NCI-H748 treated with DMSO at 0.1 percent for 48 hours (cell line): Measurements from ENCODE around the gene RASL11A.
"Not testable (repeated sequence)": the region's sequence is repeated elsewhere in the genome, so short reads cannot be mapped to it uniquely, and the experiment has no call there.

ENCODE experiments used
- DNase-seq: peaks from one replicate; lab custom pipeline; 2025; lab: John Stamatoyannopoulos, UW

RASL11A gene

DNA sequence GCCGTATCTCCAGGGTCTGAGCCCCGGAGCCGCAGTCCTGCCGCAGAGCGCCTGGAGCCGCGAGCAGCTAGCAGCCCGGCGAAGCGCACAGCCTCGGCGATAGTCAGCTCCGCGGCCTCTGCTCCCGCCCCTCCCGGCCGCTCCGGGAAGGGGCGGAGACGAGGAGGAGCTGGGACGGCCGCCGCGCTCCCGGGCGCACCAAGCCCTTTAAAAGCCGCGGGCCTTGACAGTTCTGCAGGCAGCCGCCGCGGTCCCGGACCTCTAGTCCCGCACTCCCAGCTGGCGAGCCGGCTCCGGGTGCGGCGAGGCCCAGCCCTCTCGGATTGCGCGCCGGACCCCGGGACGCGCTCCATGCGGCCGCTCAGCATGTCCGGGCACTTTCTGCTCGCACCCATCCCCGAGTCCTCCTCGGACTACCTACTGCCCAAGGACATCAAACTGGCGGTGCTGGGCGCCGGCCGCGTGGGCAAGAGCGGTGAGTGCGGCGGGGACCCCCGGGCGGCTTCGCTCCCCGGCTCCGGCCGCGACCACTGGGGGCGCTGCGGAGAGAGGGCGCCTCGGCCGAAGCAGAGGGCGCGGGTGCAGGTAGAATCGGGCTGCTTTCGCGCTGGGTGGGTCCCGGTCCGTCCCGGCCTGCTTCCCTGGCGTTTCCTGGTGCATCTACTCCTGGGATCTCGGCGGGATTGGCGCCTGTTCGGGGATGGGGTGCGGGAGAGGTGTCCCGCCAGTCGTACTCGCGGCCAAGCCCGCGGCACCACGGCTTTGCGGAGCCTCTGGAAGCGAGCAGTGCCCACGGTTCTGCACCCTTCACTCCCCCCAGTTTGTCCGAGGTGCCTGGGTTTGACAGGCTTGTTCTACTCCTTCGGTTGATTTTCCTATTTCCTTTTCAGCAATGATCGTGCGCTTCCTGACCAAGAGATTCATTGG is at the start of gene RASL11A:
Gene RASL11A (plus strand): TSS at position 237 of the 927 bp plus-strand sequence. CDS start 115 bp downstream, at position 352.
- peak; percentile 79 for DNase-seq

DNA sequence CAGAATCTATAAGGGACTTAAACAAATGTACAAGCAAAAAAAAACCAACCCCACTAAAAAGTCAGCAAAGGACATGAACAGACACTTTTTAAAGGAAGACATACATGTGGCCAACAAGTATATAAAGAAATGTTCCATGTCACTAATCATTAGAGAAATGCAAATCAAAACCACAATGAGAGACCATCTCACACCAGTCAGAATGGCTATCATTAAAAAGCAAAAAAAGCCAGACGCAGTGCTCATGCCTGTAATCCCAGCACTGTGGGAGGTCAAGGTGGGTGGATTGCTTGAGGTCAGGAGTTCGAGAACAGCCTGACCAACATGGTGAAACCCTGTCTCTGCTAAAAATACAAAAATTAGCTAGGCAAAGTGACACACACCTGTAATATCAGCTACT is 48.5 kb upstream of the RASL11A start:
- DNase-seq, result not testable (repeated sequence)

- DNase-seq, result no peak
Observed at GRCh38 chr13:27226991-27227390, 43.6 kb upstream of the RASL11A start.

GRCh38 chr13:27228131-27228530 is 42.5 kb upstream of the RASL11A start:
- no peak for DNase-seq

DNA sequence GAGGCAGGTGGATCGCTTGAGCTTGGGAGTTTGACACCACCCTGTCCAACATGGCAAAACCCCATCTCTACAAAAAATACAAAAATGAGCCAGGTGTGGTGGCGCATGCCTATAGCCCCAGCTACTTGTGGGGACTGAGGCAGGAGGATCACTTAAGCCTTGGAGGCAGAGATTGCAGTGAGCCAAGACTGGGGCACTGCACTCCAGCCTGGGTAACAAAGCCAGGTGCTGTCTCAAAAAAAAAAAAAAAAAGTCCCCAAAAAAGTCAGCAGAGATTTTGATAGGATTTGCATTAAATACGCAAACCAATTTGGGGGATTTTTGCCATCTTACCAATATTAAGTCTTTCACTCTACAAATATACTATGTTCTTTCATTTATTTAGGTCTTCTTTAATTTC is 41.0 kb upstream of the RASL11A start:
- no peak for DNase-seq

- DNase-seq, result no peak
Observed at GRCh38 chr13:27233964-27234363, 36.7 kb upstream of the RASL11A start.

DNA sequence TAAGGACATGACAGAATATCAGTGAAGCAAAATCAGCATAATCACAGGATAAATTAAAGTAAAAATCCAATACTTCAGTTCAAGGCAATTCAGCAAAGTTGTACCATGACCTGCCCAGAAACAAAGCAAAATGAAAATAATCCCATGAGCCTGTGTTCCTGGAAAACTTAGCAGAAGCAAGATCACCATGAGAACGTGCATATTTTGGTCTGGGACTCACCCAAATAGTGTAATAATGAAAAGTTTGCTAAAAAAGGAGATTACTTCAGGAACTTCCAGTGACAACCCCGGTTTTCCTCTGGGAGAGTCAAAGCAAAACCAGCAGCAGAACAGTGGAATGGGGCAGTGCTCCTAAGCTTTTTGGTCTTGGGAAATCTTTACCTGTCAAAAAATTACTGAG is 34.2 kb upstream of the RASL11A start:
- no peak for DNase-seq

DNA sequence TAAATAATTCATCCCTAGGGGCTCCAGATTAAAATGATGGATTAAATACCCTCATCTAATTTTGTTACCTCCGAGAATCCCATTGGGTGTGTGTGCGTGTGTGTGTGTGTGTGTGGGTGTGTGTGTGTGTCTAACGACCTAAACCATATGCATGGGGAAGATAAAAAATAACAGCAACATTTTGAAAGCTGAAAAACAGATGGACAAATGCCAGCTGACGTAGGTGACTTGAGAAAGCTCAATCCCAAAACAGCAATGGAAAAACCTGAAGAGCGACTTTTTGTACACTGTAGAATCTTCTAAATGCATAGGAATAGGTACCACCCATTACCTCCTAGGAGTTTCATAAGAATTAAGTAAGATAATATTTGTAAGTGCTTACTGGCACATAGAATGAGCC is 27.9 kb upstream of the RASL11A start:
- no peak for DNase-seq

- no peak for DNase-seq
Observed at GRCh38 chr13:27245610-27246009, 25.0 kb upstream of the RASL11A start.

GRCh38 chr13:27250833-27251165 is 19.8 kb upstream of the RASL11A start:
- DNase-seq, result no peak

DNA sequence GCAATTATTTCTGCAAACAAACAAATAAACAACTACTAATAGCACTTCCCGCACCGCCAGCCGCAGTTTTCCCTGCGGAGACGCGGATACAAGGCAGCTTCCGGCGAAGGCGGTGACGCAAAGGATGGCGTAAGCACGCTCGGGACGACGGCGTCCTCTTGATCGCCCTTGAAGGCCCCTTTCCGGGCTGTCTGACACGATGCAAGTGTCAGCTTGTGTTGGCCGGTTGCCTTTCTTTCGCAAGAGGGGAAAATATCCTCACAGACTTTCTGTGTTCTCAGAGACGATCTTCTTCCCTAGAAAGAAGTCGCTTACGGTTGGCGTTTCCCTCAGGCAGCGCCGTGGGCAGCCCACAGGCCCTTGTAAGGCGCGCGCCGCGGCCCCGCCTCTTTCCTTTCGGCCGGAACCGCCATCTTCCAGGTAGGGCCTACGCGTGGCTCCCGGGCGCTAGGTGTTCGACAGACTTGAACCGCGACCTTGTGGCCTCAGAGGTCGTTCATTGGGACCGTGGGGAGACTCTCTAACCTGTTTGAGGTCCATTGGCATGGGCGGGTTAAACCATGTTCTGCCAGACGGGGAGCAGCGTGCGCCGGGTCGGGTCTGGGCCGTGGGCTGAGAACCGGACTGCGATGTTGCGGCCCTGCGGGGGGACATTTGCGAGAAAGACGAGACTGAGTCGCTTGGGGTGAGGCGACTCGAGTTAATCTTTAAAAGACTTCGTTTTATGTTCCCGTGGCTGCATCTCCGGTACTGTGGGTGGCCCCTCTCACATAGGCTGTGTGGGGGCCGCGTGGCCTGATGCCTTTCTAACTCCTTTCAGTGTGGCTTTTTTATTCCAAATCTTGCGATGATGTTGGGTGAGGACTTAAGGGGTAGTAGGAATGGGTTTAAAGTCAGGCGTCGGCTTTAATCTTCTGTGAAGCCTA is 19.2 kb upstream of the RASL11A start, which contains the start of gene RPL21:
Gene RPL21 (plus strand): TSS at position 393 of the 926 bp plus-strand sequence. CDS start 2,219 bp downstream, outside the sequence.
- peak; percentile 100 for DNase-seq

GRCh38 chr13:27252467-27252866 is 18.2 kb upstream of the RASL11A start:
- DNase-seq, result no peak

- no peak for DNase-seq
Observed at GRCh38 chr13:27257233-27257568, 13.4 kb upstream of the RASL11A start.

- DNase-seq, result no peak
Observed at GRCh38 chr13:27257648-27258253, 12.9 kb upstream of the RASL11A start.

GRCh38 chr13:27258637-27259386 is 11.8 kb upstream of the RASL11A start:
- no peak for DNase-seq

DNA sequence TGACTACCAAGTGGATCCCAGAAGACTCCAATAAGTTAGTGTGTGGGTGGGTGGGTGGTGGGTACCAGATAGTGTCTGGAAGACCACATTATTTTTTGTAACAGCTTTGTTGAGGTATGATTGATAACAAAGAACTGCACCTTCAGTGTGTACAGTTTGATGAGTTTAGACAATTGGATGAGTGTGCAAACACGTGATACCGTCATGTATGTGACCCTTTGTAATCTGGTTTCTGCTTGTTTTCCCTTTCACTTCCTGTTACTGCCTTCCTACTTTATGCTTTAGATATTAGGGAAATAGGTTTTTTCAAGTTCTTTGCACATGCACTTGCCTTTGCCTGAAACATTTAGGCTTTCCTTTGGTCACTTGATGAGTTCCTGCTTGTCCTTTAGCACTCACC is 10.8 kb upstream of the RASL11A start:
- no peak for DNase-seq

GRCh38 chr13:27261396-27261795 is 9.2 kb upstream of the RASL11A start:
- DNase-seq, result no peak

DNA sequence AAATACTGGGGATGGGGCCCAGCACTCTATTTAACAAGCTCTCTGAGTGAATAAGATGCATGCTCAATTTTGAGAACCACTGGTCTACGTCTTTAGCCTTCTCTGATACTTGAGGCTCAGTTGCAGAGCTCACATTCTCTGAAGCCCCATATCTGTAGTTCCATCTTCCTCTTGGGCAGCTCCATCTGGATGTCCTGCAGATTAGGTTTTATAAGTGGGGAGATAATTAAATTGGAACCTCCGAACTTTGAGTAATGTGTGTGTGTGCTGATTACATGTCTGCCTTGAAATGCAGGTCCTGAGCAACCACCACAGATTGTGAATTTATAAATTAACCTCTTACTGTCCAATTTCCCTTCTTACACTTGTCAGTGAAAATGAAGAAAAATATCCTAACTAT is 7.2 kb upstream of the RASL11A start:
- no peak for DNase-seq

GRCh38 chr13:27264181-27264580 is 6.4 kb upstream of the RASL11A start:
- DNase-seq, result no peak

GRCh38 chr13:27264648-27265047 is 6.0 kb upstream of the RASL11A start:
- no peak for DNase-seq

- no peak for DNase-seq
Observed at GRCh38 chr13:27266917-27267316, 3.7 kb upstream of the RASL11A start.

- DNase-seq, result no peak
Observed at GRCh38 chr13:27267596-27267995, 3.0 kb upstream of the RASL11A start.
